SU-DHL-6 (cell line): ENCODE data around the gene TSGA10IP.

Source experiments
- H2AFZ ChIP-seq: fragments of 200-600 bp; sonication (generic); 2 replicates; pipeline ENCODE4 v1.6.1; 2014; ENCODE audit warnings: low read depth, mild to moderate bottlenecking, moderate library complexity, mixed read lengths, antibody characterized with exemption, low read length; ENCODE audit not compliant: severe bottlenecking
- H3F3A ChIP-seq: fragments of 200-600 bp; shearing (Covaris generic); 2 replicates; pipeline ENCODE4 v1.6.0; 2016; ENCODE audit warnings: antibody characterized with exemption, mild to moderate bottlenecking; ENCODE audit not compliant: insufficient read depth
- H3K27ac ChIP-seq: fragments of 200-600 bp; sonication (generic); 2 replicates; pipeline ENCODE4 v1.5.1; 2016; ENCODE audit warnings: low read depth, mild to moderate bottlenecking, low read length, moderate library complexity, mixed read lengths
- H3K27me3 ChIP-seq: fragments of 200-600 bp; sonication (generic), shearing (Covaris generic); 2 replicates; pipeline ENCODE4 v1.6.0; 2014; ENCODE audit warnings: mild to moderate bottlenecking, low read length
- H3K36me3 ChIP-seq: fragments of 200-600 bp; sonication (generic); 2 replicates; pipeline ENCODE4 v1.6.1; 2014; ENCODE audit warnings: mild to moderate bottlenecking, low read length, mixed read lengths
- H3K4me2 ChIP-seq: fragments of 300-600, 200-600 bp; shearing (Covaris generic), sonication (generic); 2 replicates; pipeline ENCODE4 v1.6.0; 2014; ENCODE audit warnings: low read length, low read depth, mild to moderate bottlenecking; ENCODE audit not compliant: poor library complexity, severe bottlenecking
- H3K4me3 ChIP-seq: fragments of 200-600 bp; sonication (generic); 2 replicates; pipeline ENCODE4 v1.5.1; 2014; ENCODE audit warnings: antibody characterized with exemption, low read length, mild to moderate bottlenecking, mixed read lengths; ENCODE audit not compliant: insufficient read depth, poor library complexity, severe bottlenecking
- H3K79me2 ChIP-seq: fragments of 200-600 bp; sonication (generic); 2 replicates; pipeline ENCODE4 v1.6.1; 2014; ENCODE audit warnings: mild to moderate bottlenecking, low read length, moderate library complexity; ENCODE audit not compliant: insufficient read depth
- H3K9ac ChIP-seq: fragments of 200-600 bp; sonication (generic); 2 replicates; pipeline ENCODE4 v1.7.0; 2014; ENCODE audit warnings: mild to moderate bottlenecking, low read length
- H3K9me2 ChIP-seq: fragments of 200-600 bp; sonication (generic); replicated peaks from 2 replicates; pipeline ENCODE4 v1.6.1; 2014; ENCODE audit warnings: low read length; ENCODE audit not compliant: insufficient read depth
- H3K9me3 ChIP-seq: fragments of 200-600 bp; sonication (generic); 2 replicates; pipeline ENCODE4 v1.6.1; 2014; ENCODE audit warnings: low read length, mixed read lengths; ENCODE audit not compliant: insufficient read depth
- H4K20me1 ChIP-seq: fragments of 200-600 bp; sonication (generic); 2 replicates; pipeline ENCODE4 v1.6.1; 2014; ENCODE audit warnings: low read depth, mild to moderate bottlenecking, antibody characterized with exemption, low read length, moderate library complexity, mixed read lengths
- EZH2phosphoT487 ChIP-seq: fragments of 200-600 bp; sonication (generic), shearing (Covaris generic); conservative IDR thresholded peaks from 2 replicates; pipeline ENCODE4 v1.6.1; 2018; ENCODE audit warnings: mild to moderate bottlenecking, antibody characterized with exemption, low read length, moderate library complexity, mixed read lengths
- TF ChIP-seq, protein P1 (sequence below): fragments of 200-600 bp; sonication (generic); IDR thresholded peaks from one replicate; pipeline ENCODE4 v1.5.1; 2017; ENCODE audit warnings: antibody characterized with exemption, mild to moderate bottlenecking, low read length, moderate library complexity; ENCODE audit not compliant: insufficient read depth, poor library complexity, severe bottlenecking

TSGA10IP gene

DNA sequence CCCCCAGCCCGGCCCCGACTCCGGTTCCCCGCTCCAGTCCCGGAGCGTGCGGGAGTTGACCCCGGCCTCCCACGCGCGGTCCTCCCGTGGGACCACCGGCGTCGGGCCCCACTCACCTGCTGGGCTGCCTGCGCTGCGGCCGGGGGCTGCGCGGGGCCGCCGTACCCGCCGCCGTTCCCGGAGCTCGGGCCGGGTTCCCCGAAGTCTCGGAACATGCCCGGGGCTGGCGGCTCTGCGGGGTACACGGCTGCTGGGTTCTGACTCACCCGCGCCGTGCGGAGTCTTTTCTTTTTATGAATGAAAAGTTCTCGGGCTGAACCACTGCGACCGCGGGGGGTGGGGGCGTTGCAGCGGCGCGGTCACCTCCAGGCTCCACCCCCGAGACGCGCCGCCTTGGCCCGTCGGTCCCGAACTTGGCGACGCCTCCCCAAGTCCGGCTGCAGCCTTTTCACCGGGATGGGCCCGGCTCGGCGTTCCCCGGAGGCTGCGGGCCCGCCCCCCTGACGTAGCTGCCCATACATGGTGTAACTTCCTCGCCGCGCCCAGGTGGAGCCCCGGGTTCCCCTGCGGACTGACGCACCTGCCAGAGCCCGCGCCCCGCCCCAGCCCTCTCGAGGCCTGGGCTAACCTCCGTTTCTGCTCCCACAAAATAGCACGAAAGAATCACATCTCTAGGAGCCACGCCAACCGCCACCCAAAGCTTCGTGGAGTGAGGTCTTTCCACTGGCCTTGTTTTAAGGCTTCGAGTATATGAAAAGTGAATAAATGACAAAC, 45.0 kb upstream of the TSGA10IP start, which contains the start of gene FOSL1:
Gene FOSL1 (minus strand): TSS at position 264 of the 774 bp plus-strand sequence. CDS start 49 bp downstream, at position 215.
- H4K20me1 ChIP-seq: no peaks in the 10 kb centered on the region
- no peaks in the 10 kb centered on the region for H3K9me3 ChIP-seq
- H3K9me2 ChIP-seq: no peaks in the 10 kb centered on the region
- H2AFZ ChIP-seq: peak within 1 kb of the TSS; percentile 23
- TF ChIP-seq, protein P1, sequence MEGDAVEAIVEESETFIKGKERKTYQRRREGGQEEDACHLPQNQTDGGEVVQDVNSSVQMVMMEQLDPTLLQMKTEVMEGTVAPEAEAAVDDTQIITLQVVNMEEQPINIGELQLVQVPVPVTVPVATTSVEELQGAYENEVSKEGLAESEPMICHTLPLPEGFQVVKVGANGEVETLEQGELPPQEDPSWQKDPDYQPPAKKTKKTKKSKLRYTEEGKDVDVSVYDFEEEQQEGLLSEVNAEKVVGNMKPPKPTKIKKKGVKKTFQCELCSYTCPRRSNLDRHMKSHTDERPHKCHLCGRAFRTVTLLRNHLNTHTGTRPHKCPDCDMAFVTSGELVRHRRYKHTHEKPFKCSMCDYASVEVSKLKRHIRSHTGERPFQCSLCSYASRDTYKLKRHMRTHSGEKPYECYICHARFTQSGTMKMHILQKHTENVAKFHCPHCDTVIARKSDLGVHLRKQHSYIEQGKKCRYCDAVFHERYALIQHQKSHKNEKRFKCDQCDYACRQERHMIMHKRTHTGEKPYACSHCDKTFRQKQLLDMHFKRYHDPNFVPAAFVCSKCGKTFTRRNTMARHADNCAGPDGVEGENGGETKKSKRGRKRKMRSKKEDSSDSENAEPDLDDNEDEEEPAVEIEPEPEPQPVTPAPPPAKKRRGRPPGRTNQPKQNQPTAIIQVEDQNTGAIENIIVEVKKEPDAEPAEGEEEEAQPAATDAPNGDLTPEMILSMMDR: no peak
- no peak for TF ChIP-seq EZH2phosphoT487
- no peaks in the 10 kb centered on the region for H3K36me3 ChIP-seq
- 0 out of 2 replicates have a peak within 1 kb of the TSS, but pooled peaks have one; percentile 6 for H3K9ac ChIP-seq
- no peak within 1 kb of the TSS for H3K27ac ChIP-seq
- H3K79me2 ChIP-seq: no peaks in the 10 kb centered on the region
- H3F3A ChIP-seq: no peaks in the 10 kb centered on the region
- peak within 1 kb of the TSS; percentile 53 for H3K4me2 ChIP-seq
- H3K27me3 ChIP-seq: no peaks in the 10 kb centered on the region
- peak within 1 kb of the TSS; percentile 40 for H3K4me3 ChIP-seq

DNA sequence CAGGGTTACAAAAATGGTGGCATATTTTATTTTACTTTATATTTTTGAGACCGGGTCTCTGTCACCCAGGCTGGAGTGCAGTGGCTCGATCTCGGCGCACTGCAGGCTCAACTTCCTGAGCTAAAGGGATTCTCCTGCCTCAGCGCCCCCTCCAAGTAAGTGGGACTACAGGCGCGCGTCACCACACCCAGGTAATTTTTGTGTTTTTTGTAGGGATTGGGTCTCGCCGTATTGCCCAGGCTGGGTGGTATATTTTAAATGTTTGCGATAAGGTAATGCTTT, 44.4 kb upstream of the TSGA10IP start:
- H3K79me2 ChIP-seq: no peaks in the 10 kb centered on the region
- H4K20me1 ChIP-seq: no peaks in the 10 kb centered on the region
- H3K4me3 ChIP-seq: no peak overlapping the region
- no peaks in the 10 kb centered on the region for H3K36me3 ChIP-seq
- H3F3A ChIP-seq: no peaks in the 10 kb centered on the region
- no peak overlapping the region for H3K27ac ChIP-seq
- no peaks in the 10 kb centered on the region for H3K27me3 ChIP-seq
- TF ChIP-seq, protein P1: no peak
- TF ChIP-seq EZH2phosphoT487: no peak
- H2AFZ ChIP-seq: no peak overlapping the region
- H3K9me3 ChIP-seq: no peaks in the 10 kb centered on the region
- H3K9me2 ChIP-seq: no peaks in the 10 kb centered on the region
- no peak overlapping the region for H3K9ac ChIP-seq
- peak overlapping the region; percentile 53 for H3K4me2 ChIP-seq

DNA sequence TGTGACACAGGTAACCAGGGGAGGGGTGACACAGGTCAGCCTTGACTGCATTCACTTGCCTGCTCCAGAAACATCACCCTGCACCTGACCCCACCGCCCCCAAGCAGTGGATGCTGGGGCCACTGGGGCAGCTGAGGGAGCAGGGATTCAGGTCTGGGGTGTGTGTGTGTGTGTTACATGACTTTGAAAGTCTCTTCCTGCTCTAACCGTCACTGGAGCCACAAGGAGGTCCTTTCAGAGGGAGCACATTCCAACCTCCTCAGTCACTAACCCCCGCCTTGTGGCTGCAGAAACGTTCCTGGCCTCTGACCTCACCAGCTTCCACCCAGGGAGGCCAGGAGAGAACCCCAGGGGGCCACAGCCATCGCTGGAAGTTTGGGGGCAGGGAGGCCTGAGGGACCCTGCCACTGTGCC, 42.2 kb upstream of the TSGA10IP start:
- H3F3A ChIP-seq: no peaks in the 10 kb centered on the region
- no peaks in the 10 kb centered on the region for H3K27me3 ChIP-seq
- no peaks in the 10 kb centered on the region for H3K9me2 ChIP-seq
- no peak overlapping the region for H3K9ac ChIP-seq
- no peaks in the 10 kb centered on the region for H3K36me3 ChIP-seq
- no peak for TF ChIP-seq EZH2phosphoT487
- TF ChIP-seq, protein P1: no peak
- no peak overlapping the region for H3K4me2 ChIP-seq
- no peaks in the 10 kb centered on the region for H3K9me3 ChIP-seq
- H3K27ac ChIP-seq: no peak overlapping the region
- H2AFZ ChIP-seq: no peak overlapping the region
- no peaks in the 10 kb centered on the region for H4K20me1 ChIP-seq
- no peak overlapping the region for H3K4me3 ChIP-seq
- no peaks in the 10 kb centered on the region for H3K79me2 ChIP-seq
